K562 (cell line): Measurements from ENCODE around the gene CST6. TPM values are rescaled to one million over a fixed set of nuclear protein-coding genes. Genes with fewer than 3 reads are reported as not detected.

Source experiments
- C11orf30 ChIP-seq: fragments of 450-650 bp; IDR thresholded peaks from 2 replicates; pipeline ENCODE4 v1.6.1; 2016; ENCODE audit warnings: low read depth, mild to moderate bottlenecking
- FOXJ2 ChIP-seq: fragments of 200-800 bp; sonication (Bioruptor generic); IDR thresholded peaks from 2 replicates; pipeline ENCODE4 v1.6.1; 2016; ENCODE audit warnings: missing genetic modification characterization, missing compliant biosample characterization
- GATAD2B ChIP-seq: fragments of 450-650 bp; IDR thresholded peaks from 2 replicates; pipeline ENCODE4 v1.6.1; 2017; ENCODE audit warnings: mild to moderate bottlenecking, borderline replicate concordance
- LCOR ChIP-seq: sonication (generic); formaldehyde crosslinking; IDR thresholded peaks from 2 replicates; pipeline ENCODE4 v1.8.0; 2022; ENCODE audit warnings: mild to moderate bottlenecking, missing genetic modification reagents
- MCM5 ChIP-seq: fragments of 450-650 bp; IDR thresholded peaks from 2 replicates; pipeline ENCODE4 v1.6.1; 2016; ENCODE audit warnings: low read depth
- PBX2 ChIP-seq, 2 experiments: IDR thresholded peaks in 1 of 2; conservative IDR thresholded peaks in 1 of 2; 2 replicates each; pipeline ENCODE4 v1.6.1; 2016; ENCODE audit warnings: low read depth in 2 of 2, mild to moderate bottlenecking in 1 of 2, missing compliant biosample characterization in 1 of 2, missing genetic modification characterization in 1 of 2, moderate library complexity in 1 of 2
- PHF8 ChIP-seq: fragments of 200-600 bp; sonication (generic); IDR thresholded peaks from 2 replicates; pipeline ENCODE4 v1.6.1; 2012; ENCODE audit warnings: mixed run types, mild to moderate bottlenecking, inconsistent platforms, low read length, moderate library complexity, borderline replicate concordance
- REST ChIP-seq, 2 experiments: fragments of 450-650 bp; formaldehyde crosslinking in 1 of 2; IDR thresholded peaks; 2 replicates each; pipeline versions ENCODE4 v1.4.0 to v1.6.1; 2014 to 2020; ENCODE audit warnings: mild to moderate bottlenecking in 2 of 2, borderline replicate concordance in 1 of 2, low read depth in 1 of 2
- RNF2 ChIP-seq: sonication (generic); IDR thresholded peaks from 2 replicates; pipeline ENCODE4 v1.6.1; 2016
- TARDBP ChIP-seq: fragments of 450-650 bp; IDR thresholded peaks from 2 replicates; pipeline ENCODE4 v1.6.1; 2016
- ZNF212 ChIP-seq: fragments of 450-650 bp; formaldehyde crosslinking; IDR thresholded peaks from 2 replicates; pipeline ENCODE4 v1.4.0; 2020; ENCODE audit warnings: mild to moderate bottlenecking
- ZNF511 ChIP-seq: sonication (generic); formaldehyde crosslinking; IDR thresholded peaks from 2 replicates; pipeline ENCODE4 v1.8.0; 2022; ENCODE audit warnings: mild to moderate bottlenecking, missing genetic modification reagents
- polyA plus RNA-seq, 8 experiments: library from polyadenylated mRNA; depleted of rRNA in 4 of 8; stranded (reverse) in 5 of 8; unstranded in 3 of 8; fragments of >200 nt; fragmentation: Nextera tagmentation in 2 of 8; fragmentation: Illumina TruSeq in 1 of 8; extraction: Ambion mirVana in 2 of 8; extraction: Trizol in 1 of 8; gene quantifications; 2 replicates each; pipeline versions ENCODE4 v1.2.1 to v1.2.3, GENCODE V29; 2011 to 2014; ENCODE audit warnings: inconsistent platforms in 1 of 8, missing spikeins in 1 of 8
- total RNA-seq, 7 experiments: library from RNA; depleted of rRNA in 6 of 7; stranded (reverse); fragments of >200 nt in 6 of 7; fragmentation: Illumina TruSeq in 2 of 7; extraction: Trizol in 2 of 7; gene quantifications; 2 replicates each; pipeline versions ENCODE4 v1.2.1 to v1.2.3, GENCODE V29; 2011 to 2021; ENCODE audit warnings: low replicate concordance in 1 of 7
- TF ChIP-seq, protein P1 (sequence below): sonication (generic); formaldehyde crosslinking; IDR thresholded peaks from 2 replicates; pipeline ENCODE4 v1.8.1; 2023; ENCODE audit warnings: mild to moderate bottlenecking, missing genetic modification reagents

CST6 gene
- total and polyA plus RNA-seq, 9 of the 15 experiments (the other 6 are each of a cell fraction or from before 2014, with no cell fraction given) = not detected

DNA sequence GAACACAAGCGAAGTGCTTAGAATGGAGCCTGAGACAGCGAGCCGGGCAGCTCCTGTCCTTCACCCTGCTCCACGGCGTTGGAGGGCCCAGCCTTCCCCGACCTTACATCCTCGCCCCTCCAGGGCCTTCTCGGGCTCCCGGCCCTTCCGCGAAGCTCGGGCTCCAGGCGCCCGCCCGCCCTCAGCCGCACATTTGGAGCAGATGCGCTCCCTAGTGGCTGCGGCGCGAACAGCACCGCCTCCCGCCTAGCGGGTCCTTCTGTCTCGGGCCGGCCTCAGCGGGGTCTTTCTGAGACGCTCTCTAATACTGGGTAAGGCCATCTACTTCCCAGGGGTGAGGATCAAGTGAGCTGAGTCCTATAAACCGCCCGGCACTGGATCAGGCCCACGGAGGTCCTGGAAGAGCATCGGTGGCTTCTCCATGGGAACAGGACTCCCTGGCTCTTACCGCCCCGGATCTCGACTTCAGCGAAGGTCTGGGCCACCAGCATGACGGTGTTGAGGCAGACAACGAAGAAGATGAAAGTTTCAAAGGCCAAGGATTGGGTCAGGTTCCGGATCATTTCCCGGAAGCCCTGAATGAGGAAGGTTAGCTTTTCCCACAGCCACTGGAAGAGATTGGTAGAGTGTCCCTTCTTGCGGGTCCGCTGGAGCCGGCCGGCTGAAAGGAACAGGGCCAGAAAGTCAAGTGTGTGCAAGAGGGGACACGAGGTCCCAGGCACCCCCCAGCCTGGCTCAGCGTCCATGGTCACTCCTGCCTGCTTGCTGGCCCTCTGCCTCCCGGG, 10.8 kb downstream of the CST6 start (continued):
- TF ChIP-seq PHF8 (peak; percentile 38; the same call in 1 of the 2 replicates), TARDBP (no peak), REST (IDR thresholded peaks at IDR 0.05; ENCODE audit: borderline replicate concordance) (peak; percentile 75; the same call in 1 of the 2 replicates), REST (CRISPR knock-in tag; IDR thresholded peaks at IDR 0.05; ENCODE audit: low read depth) (no peak), ZNF511 (CRISPR knock-in tag) (no peak), FOXJ2 (tag) (no peak), ZNF212 (CRISPR knock-in tag) (no peak), MCM5 (no peak), PBX2 (CRISPR knock-in tag; IDR thresholded peaks at IDR 0.05; ENCODE audit: low read depth) (no peak), PBX2 (tag; conservative IDR thresholded peaks at IDR 0.05; ENCODE audit: low read depth) (no peak), RNF2 (no peak), LCOR (no peak), C11orf30 (no peak), GATAD2B (no peak)
- TF ChIP-seq, protein P1, sequence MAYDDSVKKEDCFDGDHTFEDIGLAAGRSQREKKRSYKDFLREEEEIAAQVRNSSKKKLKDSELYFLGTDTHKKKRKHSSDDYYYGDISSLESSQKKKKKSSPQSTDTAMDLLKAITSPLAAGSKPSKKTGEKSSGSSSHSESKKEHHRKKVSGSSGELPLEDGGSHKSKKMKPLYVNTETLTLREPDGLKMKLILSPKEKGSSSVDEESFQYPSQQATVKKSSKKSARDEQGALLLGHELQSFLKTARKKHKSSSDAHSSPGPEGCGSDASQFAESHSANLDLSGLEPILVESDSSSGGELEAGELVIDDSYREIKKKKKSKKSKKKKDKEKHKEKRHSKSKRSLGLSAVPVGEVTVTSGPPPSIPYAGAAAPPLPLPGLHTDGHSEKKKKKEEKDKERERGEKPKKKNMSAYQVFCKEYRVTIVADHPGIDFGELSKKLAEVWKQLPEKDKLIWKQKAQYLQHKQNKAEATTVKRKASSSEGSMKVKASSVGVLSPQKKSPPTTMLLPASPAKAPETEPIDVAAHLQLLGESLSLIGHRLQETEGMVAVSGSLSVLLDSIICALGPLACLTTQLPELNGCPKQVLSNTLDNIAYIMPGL = no peak
